GM08714 (cell line): ENCODE results near the gene SEMA3D.
"Not testable (repeated sequence)": the region's sequence is repeated elsewhere in the genome, so short reads cannot be mapped to it uniquely, and the experiment has no call there.

ENCODE experiments used
- H3K4me3 ChIP-seq: fragments of 200-500 bp; sonication (Bioruptor generic); 2 replicates; pipeline ENCODE4 v1.5.1; 2014; ENCODE audit warnings: mild to moderate bottlenecking, low read length, inconsistent platforms
- ZNF274 ChIP-seq: IDR thresholded peaks from 2 replicates; pipeline ENCODE4 v1.6.1; 2012; ENCODE audit warnings: mild to moderate bottlenecking, low read depth, low read length

SEMA3D gene

DNA sequence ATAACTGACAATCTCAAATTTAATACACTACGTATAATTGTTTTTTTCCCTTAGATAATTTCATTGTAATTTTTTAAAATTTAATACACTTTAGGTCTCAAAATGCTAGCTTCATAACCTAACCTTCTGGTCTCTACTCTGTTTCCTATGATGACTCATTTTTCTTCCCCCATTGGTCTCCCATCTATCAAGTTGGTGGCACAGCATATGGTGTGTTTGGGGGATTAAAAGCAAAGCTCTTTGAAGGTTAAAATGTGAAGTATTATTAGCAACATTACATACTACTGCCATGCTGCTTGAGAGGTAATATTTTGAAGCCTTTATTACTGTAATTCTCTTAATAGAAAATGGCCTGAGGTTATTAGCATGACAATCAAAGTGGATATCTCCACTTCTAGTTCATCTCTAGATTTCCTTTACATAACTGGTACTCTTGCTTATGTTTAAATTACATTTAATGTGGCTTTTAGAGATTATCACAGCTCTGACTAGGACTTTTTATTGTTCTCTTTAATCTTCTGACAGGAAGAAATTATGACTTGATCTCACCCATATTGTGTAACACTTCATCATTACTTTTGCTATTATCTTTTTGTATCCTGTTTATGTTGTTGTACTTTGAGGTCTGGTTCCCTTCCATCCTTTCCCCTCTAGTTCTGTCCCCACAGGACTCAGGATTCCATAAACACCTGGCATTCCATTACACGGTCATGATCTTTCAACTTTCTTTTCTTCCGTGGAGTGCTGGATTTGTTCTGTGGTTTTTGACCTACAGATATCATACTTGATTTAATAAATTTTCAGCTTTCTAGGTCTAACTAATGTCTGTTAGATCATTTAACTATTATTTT, 185.1 kb downstream of the SEMA3D start:
- no peak for TF ChIP-seq ZNF274
- H3K4me3 ChIP-seq = no peak overlapping the region

DNA sequence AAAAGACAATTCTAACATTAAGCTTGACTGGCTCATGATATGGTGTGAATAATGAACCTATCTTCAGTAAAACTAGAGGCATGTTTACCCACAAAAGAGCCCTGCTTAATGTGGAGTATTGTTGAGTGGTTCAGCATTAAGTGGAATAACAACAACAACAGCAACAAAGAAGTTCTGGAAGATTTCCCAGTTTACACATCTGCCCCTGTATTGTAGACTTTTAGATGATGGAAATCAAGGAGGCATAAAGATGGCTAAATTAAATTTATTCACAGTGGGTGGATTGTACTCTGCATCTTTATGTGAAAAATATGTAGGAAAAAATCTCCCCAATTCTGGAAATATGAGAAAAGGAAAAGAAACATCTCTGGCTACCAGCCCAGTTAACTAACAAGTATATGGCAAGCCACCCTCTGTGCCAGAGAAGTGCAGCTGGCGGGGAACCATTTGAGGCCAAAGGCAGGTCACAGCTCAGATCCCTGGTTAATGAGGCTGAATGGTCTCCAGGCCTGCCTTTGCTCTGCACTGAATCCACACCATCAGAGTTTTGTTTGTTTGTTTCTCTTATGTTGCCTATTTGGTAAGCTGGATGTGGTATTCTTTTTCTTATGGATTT, 186.0 kb downstream of the SEMA3D start:
- H3K4me3 ChIP-seq = no peak overlapping the region
- TF ChIP-seq ZNF274 = no peak

DNA sequence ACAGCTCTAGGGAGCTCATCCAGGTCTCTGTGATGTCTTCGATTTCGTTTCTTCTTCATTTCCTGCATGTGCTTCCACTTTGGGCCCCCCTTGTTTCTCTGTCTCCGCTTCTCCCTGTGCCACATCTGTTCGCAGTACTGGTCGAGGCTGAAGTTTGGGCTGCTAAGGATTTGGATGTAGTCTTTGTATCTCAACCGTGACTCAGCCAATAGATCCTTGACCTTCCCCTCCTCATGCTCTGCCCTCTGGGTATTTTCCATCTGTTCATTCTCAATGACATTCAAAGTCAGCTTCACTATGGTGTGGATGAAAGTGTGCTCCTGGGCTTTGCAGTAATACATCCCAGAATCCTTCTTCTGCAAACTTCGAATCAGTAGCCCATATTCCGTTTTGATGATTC, 187.4 kb downstream of the SEMA3D start:
- TF ChIP-seq ZNF274 = no peak
- no peak overlapping the region for H3K4me3 ChIP-seq

DNA sequence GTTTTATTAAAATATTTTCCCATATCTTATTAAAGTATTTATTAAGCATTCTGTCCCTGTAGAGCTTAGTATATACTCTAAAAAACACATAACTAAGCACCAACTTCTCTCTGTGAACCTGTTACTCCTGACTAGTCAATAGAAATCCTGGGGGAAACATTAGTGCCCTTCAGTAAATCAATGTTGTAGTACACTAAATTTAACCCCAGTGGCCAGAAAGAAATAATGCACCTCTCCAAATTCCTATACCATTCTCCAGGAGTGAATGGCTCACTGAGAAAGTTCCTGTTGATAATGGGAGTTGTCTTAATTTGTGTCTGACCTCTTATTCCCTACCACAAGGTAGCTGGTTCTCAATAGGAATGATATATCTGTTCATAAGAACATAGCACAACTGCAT, 188.2 kb downstream of the SEMA3D start:
- no peak for TF ChIP-seq ZNF274
- no peak overlapping the region for H3K4me3 ChIP-seq

DNA sequence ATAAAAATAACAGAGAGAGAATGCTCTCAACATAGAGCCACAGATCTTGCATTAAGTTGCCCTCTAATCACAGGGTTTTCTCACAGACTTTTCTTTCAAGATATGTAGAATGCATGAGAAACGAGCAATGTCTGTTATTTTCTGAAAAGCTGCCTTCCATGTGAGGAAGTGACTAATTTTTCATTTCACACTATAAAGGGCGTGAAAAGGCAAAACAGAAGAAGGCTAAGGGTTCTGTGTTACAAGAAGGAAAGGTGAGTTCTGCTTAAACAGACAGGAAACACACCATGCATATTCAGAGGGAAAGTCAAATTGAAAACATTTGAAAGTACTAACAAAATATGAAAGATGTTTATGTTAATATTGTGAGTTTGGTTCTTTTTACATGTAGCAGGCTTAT, 189.2 kb downstream of the SEMA3D start:
- no peak for TF ChIP-seq ZNF274

DNA sequence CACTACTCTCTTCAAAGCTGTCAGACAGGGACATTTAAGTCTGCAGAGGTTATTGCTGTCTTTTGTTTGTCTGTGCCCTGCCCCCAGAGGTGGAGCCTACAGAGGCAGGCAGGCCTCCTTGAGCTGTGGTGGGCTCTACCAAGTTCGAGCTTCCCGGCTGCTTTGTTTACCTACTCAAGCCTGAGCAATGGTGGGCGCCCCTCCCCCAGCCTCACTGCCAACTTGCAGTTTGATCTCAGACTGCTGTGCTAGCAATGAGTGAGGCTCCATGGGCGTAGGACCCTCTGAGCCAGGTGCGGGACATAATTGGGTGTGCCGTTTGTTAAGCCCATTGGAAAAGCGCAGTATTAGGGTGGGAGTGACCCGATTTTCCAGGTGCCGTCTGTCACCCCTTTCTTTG, 193.9 kb downstream of the SEMA3D start:
- not testable (repeated sequence) for H3K4me3 ChIP-seq

More for the DNA sequence above, 189.2 kb downstream of the SEMA3D start:
- H3K4me3 ChIP-seq = no peak overlapping the region

DNA sequence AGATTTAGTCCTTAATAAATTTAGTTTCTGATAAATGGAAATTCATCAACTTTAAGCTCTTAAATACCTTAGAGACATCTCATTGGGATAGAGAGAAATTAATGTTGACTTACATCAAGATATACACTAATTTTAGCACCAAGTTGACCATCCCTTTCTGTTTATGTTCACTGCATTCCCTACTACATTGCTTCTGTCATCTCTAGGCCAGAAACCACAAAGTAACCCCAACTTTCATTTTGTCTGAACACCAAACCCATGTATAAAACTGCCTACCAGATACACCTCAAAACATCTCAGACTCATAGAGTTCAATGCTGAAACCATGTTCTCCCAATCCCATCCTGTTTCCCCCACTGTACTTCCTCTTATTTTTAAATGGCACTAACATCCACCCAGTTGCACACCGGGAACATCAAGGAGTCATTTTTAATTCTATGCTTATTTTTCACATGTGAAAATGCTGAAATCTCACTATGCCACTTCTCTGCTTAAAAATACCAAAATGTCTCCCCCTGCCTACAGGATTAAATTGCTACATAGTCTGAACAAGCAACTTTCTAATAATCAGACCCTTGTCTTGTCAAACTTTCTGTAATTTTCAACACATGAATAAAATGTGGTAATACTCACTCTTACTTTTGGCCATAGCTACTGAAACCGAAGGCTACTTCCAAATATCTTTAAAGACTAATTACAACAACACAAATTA, 201.6 kb downstream of the SEMA3D start:
- no peak for TF ChIP-seq ZNF274
- no peak overlapping the region for H3K4me3 ChIP-seq

DNA sequence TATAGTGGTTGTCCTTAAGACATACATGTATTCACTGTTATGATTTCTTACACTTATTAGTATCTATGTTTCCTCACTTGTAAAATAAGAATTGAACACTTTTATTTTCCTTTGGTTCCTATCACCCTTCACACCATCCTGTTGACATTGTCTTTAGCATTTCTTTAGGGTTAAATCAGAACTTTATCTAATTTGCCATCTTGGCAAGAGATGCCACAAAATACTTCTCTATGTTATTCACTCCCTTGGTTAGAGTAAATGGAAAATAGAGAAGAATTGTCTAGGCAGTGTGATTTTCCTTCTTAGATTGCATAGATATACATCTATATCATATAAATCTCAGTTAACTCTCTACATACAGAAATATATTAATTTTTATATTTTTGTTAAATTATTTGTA, 204.7 kb downstream of the SEMA3D start:
- TF ChIP-seq ZNF274 = no peak
- H3K4me3 ChIP-seq = no peak overlapping the region

DNA sequence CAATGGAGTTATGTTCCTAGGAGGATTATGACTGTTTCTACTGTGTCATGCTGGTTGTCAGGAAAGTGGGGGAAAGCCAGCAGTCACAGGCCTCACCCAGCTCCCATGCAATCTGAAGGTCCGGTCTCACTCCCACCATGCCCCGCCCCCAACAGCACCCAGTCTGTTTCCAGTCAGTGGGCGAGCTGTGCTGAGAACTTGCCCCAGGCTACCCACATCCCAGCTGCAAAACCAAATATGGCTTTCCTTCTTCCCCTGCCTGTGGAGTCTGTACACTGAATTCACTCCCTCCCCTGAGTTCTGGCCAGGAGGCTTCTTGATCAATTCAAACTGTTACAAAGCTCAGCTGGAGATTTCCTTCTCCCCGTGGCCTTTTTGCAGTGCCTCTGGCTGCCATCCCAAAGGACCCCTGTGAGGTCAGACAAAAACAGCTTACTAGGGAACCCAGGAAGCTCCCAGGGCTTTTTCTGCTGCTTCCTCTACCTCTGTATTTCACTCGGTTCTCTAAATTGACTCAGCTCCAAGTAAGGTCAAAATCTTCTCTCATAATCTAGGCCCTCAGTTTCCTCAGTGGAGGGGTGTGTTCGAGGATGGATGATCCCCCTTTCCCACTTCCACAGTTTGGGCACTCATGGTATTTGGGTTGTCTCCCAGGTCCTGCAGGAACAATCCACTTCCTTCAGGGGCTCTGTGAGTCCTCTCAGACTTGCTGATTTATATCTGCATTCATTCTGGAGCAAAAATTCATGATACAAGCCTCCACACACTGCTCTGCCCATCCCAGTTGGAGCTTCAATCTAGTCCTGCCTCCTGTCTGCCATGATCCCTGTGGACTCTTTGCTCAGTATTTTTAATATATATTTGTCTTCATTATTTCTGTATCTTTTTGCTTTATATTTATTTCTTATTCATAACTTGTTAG, 205.5 kb downstream of the SEMA3D start:
- TF ChIP-seq ZNF274 = no peak

DNA sequence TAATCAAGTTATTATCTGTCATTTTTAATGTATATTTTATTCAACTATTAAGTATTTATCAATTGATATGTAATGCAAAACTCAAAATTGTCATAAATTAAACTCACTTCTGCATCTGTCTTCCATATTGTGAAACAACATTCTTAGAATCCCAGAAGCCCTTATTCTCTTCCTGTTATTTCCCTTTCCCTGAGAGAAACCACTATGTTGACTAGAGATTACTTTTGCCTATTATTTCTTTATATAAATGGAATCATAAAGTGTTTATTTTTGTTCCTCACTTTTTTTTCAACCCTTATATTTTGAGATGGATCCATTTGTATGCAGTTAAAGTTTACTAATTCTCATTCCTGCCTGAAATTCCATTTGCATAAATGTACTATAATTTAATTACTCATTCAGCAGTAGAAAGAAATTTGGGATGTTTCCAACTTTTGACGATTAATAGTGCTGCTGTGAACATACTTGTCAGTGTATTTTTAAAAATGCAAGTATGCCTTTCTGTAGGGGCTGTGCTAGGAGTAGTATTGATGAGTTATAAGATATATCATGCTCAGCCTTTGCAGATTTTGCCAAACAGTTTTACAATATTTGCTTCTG, 211.2 kb downstream of the SEMA3D start:
- TF ChIP-seq ZNF274 = no peak
- no peak overlapping the region for H3K4me3 ChIP-seq

More for the DNA sequence above, 205.5 kb downstream of the SEMA3D start:
- H3K4me3 ChIP-seq = no peak overlapping the region

DNA sequence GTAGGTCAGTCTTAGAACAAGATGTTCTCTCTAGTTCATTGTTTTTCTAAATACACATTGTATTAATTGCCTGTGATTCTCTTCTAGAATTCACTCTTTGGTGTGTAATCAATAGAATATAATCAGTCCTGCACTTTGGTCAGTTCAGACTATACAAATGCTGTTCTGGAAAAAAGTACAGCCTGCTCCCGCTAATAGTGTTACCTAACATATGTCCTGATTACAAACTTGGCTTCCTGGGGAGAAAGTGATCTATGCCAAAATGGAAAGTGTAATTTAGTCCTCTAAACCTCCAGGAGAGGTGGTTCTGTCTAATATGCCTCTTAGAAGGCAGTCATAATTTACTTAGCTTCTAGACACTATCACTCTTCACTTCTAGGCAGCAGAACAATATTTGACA, 215.5 kb downstream of the SEMA3D start:
- no peak for TF ChIP-seq ZNF274
- no peak overlapping the region for H3K4me3 ChIP-seq

DNA sequence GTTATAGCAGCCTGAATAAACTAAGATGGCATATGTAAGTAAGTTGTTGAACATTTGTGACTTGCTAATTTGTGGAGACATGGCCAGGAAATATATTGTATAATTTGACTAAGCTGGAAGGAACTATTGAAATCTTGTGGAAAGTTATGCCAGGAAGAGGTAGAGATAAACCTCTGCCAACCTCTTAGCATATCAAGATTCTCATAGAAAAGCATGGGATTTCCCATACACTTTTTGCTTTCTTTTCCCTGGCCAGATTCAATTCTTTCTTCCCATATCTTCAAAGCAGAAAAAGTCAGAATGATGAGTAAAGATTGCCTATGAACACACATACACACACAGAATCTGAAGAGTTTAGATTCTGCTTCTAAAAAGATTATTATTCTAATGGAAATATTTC, 216.2 kb downstream of the SEMA3D start:
- TF ChIP-seq ZNF274 = no peak
- no peak overlapping the region for H3K4me3 ChIP-seq

DNA sequence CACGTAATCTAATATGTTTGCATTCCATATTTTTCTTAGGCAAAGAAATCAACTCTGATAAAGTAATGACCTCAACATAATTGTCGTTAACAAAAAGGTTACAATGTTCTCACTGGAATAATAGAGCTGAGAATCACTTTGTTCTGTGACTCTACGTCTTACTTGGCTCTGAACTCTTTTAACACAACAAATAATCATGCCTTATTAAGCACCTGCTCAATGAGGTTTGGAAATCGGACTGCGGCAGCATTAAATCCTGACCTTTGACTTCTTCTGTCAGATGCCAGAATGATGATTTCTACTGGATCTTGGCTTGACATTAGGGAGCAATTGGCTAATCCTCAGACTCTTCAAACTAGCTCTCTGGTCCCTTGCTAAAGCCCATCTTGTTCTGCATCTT, 233.6 kb downstream of the SEMA3D start:
- no peak for TF ChIP-seq ZNF274
- no peak overlapping the region for H3K4me3 ChIP-seq
